GM21576 (cell line): Measurements from ENCODE around the gene GPR137B.
A peak's percentile ranks its signal among the peaks of the same experiment; 100 is the strongest.
"Not testable (repeated sequence)": the region's sequence is repeated elsewhere in the genome, so short reads cannot be mapped to it uniquely, and the experiment has no call there.

Experiments
- ATAC-seq: cut with Tn5 transposase; IDR thresholded peaks from one replicate; pipeline ENCODE4 v1.9.1; 2021; ENCODE audit warnings: mild to moderate bottlenecking, moderate library complexity; ENCODE audit not compliant: unreplicated experiment

The GPR137B gene, protein sequence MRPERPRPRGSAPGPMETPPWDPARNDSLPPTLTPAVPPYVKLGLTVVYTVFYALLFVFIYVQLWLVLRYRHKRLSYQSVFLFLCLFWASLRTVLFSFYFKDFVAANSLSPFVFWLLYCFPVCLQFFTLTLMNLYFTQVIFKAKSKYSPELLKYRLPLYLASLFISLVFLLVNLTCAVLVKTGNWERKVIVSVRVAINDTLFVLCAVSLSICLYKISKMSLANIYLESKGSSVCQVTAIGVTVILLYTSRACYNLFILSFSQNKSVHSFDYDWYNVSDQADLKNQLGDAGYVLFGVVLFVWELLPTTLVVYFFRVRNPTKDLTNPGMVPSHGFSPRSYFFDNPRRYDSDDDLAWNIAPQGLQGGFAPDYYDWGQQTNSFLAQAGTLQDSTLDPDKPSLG

DNA sequence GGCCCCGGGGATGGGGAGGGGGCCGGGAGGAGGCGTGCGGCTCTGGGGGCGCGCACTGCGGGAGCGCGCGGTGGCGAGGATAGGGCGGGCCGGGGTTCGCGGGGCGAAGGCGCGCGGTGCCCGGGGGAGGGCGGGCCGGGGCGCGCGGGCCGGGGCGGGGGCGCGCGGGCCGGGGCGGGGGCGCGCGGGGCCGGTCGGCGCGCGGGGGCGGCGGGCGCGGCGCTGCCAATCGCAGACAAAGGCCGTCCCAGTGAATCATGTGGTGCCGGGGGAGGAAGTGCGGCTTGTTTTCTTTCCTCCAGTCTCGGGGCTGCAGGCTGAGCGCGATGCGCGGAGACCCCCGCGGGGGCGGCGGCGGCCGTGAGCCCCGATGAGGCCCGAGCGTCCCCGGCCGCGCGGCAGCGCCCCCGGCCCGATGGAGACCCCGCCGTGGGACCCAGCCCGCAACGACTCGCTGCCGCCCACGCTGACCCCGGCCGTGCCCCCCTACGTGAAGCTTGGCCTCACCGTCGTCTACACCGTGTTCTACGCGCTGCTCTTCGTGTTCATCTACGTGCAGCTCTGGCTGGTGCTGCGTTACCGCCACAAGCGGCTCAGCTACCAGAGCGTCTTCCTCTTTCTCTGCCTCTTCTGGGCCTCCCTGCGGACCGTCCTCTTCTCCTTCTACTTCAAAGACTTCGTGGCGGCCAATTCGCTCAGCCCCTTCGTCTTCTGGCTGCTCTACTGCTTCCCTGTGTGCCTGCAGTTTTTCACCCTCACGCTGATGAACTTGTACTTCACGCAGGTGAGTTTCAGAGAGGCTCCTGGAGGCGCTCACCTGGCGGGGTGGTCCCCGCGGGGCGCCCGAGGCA lies at the start of gene GPR137B:
Gene GPR137B, plus strand, starts transcription at position 287 of the 851 bp plus-strand sequence. Its CDS starts 84 bp downstream, at position 371.
- peak; percentile 55 for ATAC-seq

DNA sequence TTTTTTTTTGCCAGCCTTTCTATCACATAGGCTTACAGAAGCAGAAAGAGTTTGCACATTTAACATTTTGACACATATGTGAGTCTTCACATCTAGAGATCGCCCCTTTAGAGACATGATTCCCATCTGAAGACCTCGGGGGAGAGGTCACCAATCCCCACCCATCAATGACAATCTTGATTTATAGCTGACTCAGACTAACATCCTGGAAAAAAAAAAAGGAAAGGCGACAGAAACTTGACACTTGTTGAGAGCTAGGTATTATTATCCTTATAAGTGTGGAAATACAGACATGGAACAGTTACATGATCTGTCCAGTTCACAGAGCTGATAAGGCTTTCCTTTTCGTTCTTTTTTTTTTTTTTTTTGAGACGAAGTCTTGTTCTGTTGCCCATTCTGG lies 49.4 kb upstream of the GPR137B start:
- no peak for ATAC-seq

- ATAC-seq, result no peak
Observed at GRCh38 chr1:236095705-236096520, 46.4 kb upstream of the GPR137B start.

DNA sequence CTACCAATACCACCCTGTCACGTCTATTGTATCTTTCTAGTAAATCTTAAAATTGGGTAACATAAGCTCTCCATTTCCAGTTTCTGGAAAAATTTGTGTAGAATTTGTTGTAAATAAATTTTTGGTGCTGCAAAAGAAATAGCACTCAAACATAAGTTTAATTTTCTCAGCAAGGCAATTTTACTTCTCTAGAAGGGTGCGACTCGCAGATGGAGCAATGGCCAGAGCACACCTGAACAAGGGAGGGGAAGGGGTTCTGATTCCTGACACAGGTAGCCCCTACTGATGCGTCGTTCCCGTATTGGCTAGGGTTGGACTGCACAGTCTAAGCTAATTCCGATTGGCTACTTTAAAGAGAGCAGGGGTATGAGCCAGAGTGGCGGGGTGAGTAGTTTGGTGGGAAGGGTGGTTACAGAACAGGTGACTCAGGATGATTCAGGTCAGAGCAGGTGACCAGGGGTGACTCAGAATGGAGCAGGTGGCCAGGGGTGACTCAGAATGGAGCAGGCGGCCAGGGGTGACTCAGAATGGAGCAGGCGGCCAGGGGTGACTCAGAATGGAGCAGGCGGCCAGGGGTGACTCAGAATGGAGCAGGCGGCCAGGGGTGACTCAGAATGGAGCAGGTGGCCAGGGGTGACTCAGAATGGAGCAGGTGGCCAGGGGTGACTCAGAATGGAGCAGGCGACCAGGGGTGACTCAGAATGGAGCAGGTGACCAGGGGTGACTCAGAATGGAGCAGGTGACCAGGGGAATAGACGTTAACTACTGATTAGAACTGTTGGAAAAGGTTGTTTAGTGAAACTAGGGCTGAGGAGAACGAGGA lies 45.5 kb upstream of the GPR137B start:
- ATAC-seq, result not testable (repeated sequence)

- no peak for ATAC-seq
Observed at GRCh38 chr1:236098267-236098666, 44.1 kb upstream of the GPR137B start.

- no peak for ATAC-seq
Observed at GRCh38 chr1:236099355-236099974, 42.9 kb upstream of the GPR137B start.

DNA sequence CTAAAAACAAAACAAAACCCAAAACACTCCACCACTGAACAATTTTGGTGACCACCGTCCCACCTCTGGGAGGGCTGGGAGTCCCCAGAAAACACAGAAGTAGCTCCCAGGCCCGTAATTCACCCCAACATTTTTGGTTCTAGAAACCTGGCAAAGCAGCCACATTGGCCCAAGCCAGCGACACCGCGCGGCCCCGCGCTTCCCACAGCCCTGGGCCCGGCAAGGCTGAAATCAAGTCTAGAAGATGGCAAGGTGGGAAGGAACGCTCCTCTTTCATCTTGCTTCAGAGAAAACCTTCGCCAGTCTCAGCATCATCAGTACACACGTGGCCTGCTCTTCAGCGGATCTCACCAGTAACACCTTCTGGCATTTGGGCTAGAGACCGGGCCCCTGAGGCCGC lies 41.5 kb upstream of the GPR137B start:
- ATAC-seq, result no peak

DNA sequence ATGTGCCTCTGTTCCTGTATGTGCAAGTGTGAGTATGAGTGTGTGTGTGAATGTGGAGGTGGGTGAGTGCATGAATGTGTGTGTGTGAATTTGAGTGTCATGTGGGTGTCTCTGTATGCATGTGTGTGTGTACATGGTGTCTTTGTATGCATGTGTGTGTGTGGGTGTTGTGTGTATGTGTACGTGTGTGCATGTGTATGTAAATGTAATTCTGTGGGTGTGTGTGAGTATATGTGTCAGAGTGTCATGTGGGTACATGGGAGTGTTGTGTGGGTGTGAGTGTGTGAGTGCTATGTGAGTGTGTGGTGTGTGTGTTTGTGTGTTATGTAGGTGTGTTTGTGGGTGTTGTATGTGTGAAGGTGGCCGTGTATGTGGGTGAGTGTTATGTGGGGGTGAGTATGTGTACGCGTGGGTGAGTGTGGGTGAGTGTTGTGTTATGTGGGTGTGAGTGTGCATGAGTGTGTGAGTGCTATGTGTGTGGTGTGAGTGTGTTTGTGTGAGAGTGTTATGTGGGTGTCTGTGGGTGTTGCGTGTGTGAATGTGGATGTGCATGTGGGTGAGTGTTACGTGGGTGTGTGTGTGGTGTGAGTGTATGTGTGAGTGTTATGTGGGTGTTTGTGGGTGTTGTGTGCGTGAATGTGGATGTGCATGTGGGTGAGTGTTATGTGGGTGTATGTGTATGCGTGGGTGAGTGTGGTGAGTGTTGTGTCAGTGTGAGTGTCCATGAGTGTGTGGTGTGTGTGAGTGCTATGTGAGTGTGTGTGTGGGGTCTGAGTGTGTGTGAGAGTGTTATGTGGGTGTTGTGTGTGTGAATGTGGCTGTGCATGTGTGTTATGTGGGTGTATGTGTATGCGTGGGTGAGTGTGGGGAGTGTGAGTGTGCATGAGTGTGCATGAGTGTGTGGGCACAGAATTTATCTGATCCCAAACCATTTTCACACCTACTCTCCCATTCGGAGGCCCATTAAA lies 40.8 kb upstream of the GPR137B start:
- ATAC-seq, result no peak

DNA sequence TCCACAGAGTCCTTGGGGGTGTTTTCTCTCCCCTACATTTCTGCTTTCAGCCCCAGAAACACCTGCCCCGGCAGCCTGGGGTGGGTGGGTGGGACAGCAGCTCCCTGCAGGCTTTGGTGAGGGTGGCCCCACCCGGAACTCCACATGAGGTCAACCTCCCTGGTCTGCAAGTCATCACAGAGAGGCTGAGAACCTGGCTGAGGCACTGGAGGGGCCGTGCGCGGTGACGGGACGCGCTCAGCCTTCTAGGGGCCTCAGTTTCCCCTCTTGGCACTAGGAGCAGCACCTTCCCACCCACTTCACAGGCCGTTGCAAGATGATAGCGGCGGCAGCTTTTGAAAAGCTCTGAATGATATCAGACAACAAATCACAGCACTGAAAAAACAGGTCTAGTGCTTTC lies 39.7 kb upstream of the GPR137B start:
- no peak for ATAC-seq

DNA sequence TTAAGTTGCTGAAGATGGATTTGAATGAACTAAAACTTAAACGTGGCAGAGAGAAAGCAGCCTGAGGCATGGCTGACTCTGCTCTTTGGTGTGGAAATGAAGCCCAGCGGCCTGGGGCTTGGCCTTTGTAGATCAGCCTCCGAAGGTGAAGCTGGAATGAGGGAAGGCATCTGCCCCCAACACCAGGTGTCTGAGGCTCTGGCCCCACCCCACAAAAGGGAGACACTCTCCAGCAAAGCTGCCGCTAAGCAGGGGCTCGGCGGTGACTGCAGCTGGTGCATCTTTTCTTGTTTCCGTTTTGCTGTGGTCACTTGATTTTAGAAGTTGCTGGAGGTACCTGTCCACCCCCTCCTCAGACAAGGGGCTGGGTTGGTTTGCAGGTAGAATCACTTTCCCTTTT lies 39.3 kb upstream of the GPR137B start:
- no peak for ATAC-seq

GRCh38 chr1:236103646-236104218 lies 38.6 kb upstream of the GPR137B start:
- ATAC-seq, result peak; percentile 63

DNA sequence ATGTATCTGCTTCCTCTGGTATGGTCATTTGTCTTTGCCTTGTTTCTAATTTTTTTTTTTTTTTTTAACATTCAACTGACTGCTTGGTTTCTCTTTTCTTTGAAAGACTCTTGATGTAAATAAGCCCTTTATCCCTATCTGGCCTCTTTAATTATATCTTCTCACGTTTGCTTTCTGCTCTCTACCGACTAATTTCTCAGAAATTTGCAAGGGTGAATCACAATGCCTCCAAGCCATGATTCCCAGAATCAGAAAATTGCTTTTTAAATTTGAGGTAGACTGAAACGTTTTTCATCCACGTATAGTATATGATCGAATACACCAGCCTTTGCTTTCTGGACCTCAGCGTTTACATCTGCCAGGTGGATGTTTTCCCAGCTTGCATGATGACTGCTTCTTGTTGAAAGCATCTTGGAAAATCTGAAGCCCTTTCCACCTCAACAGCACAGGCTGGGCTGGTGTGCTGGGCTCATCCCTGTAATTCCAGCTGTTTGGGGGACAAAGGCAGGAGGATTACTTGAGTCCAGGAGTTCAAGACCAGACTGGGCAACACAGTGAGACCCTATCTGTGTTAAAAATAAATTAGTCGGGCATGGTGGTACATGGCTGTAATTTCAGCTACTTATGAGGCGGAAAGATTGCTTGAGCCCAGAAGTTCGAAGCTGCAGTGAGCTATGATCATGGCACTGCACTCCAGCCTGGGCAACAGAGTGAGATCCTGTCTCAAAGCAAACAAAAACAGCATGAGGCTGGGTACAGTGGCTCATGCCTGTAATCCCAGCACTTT lies 35.0 kb upstream of the GPR137B start:
- no peak for ATAC-seq

DNA sequence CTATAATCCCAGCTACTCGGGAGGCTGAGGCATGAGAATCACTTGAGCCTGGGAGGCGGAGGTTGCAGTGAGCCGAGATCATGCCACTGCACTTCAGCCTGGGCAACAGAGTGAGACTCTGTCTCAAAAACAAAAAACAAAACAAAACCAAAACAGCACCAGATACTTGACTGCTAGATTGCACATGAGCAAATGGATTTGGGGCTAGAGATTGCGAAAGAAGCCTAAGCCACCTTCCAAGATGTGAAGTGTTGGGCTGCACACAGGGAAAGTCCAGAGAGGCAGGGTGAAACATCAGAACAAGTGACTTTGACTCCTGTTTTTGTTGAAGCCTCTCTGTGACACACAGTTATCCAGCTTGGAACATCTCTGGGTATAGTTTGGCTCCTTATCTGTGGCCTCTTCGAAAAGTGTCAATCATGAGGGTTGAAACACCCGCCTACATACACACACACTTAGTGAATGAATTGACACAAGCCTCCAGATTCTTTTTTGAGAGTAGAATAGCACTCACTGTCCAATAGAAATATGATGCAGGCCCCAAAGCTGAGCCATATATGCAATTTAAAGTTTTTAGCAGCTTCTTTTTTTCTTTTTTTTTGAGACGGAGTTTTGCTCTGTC lies 34.2 kb upstream of the GPR137B start:
- no peak for ATAC-seq

DNA sequence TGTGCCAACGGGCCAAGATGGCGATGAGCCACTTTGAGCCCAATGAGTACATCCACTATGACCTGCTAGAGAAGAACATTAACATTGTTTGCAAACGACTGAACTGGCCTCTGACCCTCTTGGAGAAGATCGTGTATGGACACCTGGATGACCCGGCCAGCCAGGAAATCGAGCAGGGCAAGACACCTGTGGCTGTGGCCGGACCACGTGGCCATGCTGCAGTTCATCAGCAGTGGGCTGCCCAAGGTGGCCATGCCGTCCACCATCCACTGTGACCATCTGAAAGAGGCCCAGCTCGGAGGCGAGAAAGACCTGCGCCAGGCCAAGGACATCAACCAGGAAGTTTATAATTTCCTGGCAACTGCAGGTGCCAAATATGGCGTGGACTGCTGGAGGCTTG lies 32.2 kb upstream of the GPR137B start:
- ATAC-seq, result no peak

- no peak for ATAC-seq
Observed at GRCh38 chr1:236111527-236112331, 30.6 kb upstream of the GPR137B start.

DNA sequence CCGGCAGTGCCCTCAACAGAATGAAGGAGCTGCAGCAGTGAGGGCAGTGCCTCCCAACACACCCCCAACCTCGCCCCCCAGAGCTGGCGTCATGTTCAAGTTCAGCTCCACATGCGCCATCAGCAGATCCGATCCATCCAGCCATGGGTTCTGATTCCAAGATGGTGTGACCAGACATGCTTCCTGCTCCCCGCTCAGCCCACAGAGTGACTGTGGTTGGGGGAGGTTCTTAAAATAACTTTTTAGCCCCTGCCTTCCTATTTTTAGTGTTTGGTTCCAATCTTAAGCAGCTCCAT lies 30.1 kb upstream of the GPR137B start:
- no peak for ATAC-seq
